ENCODE results near the gene PDZD2. TPM values are rescaled to one million over a fixed set of nuclear protein-coding genes. Genes with fewer than 3 reads are reported as not detected.

The PDZD2 gene
- polyA plus RNA-seq, 3 donors: 0.10 TPM; not detected in 2

DNA sequence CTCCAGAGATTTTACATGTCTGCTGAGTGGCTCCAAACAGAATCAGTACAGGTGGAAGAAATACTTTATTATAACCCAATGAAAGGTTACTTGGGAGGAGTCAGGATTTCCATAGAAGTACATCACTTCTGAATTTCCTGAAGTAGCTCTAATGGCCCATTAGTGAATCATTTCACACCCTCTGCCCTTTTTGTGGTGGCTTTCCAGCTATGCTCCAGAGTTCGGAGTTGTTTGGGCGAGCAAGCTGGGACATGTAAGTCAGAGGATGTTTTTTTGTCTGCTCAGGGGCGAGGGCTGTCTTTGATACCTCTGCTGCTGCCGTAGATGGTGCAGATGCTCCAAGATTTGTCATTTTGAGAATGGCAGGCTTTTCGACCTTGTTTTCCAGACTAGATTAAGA, 309.1 kb downstream of the PDZD2 start:
- no peaks in the 10 kb centered on the region for H3K4me1 Mint-ChIP-seq
- Histone ChIP-seq H3K27me3 (ENCODE audit: control insufficient read depth in 2 of 2, insufficient read depth in 2 of 2, low read length in 2 of 2) (no peaks in the 10 kb centered on the region), H3K4me3 (replicated peaks in 1 of 3; ENCODE audit: low read depth in 2 of 3, low read length in 3 of 3) (no peak overlapping the region), H3K9me3 (replicated peaks in 1 of 2; ENCODE audit: control insufficient read depth in 1 of 2, insufficient read depth in 1 of 2, low read length in 2 of 2) (no peaks in the 10 kb centered on the region), H3K36me3 (replicated peaks in 1 of 2; ENCODE audit: control insufficient read depth in 1 of 2, insufficient read depth in 2 of 2, low read length in 2 of 2) (no peaks in the 10 kb centered on the region), H4K20me1 (ENCODE audit: insufficient read depth, low read length) (no peaks in the 10 kb centered on the region), H3K4me1 (ENCODE audit: control insufficient read depth in 1 of 2, insufficient read depth in 2 of 2, low read length in 2 of 2) (no peaks in the 10 kb centered on the region), H3K79me2 (ENCODE audit: insufficient read depth, low read length) (no peaks in the 10 kb centered on the region), H3K9ac (ENCODE audit: insufficient read depth, low read length, poor library complexity, severe bottlenecking) (no peak overlapping the region), H3K27ac (ENCODE audit: low read depth in 1 of 2, low read length in 2 of 2) (no peak overlapping the region), H2AFZ (ENCODE audit: insufficient read depth, low read depth, low read length, poor library complexity, severe bottlenecking) (no peak overlapping the region), H3K4me2 (replicated peaks; ENCODE audit: extremely low read depth, low read length, poor library complexity, severe bottlenecking) (no peak overlapping the region)
- no peak overlapping the region for H3K4me3 Mint-ChIP-seq
- peaks cover 0 to 6% (median 2%) of the 10 kb centered on the region in 7 donors for H3K9me3 Mint-ChIP-seq
- intact Hi-C loops (cut with micrococcal nuclease): no loop called here
- WGBS (ENCODE audit: insufficient coverage): 96% methylated on average over 4 of the region's 5 CpGs
- H3K36me3 Mint-ChIP-seq: no peaks in the 10 kb centered on the region
- TF ChIP-seq, protein P1, sequence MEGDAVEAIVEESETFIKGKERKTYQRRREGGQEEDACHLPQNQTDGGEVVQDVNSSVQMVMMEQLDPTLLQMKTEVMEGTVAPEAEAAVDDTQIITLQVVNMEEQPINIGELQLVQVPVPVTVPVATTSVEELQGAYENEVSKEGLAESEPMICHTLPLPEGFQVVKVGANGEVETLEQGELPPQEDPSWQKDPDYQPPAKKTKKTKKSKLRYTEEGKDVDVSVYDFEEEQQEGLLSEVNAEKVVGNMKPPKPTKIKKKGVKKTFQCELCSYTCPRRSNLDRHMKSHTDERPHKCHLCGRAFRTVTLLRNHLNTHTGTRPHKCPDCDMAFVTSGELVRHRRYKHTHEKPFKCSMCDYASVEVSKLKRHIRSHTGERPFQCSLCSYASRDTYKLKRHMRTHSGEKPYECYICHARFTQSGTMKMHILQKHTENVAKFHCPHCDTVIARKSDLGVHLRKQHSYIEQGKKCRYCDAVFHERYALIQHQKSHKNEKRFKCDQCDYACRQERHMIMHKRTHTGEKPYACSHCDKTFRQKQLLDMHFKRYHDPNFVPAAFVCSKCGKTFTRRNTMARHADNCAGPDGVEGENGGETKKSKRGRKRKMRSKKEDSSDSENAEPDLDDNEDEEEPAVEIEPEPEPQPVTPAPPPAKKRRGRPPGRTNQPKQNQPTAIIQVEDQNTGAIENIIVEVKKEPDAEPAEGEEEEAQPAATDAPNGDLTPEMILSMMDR (IDR thresholded peaks at IDR 0.05): no peak
- DNase-seq: no peak
- no peaks in the 10 kb centered on the region for H3K27me3 Mint-ChIP-seq (ENCODE audit: low read depth in 3 of 3)
- no peak overlapping the region for H3K27ac Mint-ChIP-seq

DNA sequence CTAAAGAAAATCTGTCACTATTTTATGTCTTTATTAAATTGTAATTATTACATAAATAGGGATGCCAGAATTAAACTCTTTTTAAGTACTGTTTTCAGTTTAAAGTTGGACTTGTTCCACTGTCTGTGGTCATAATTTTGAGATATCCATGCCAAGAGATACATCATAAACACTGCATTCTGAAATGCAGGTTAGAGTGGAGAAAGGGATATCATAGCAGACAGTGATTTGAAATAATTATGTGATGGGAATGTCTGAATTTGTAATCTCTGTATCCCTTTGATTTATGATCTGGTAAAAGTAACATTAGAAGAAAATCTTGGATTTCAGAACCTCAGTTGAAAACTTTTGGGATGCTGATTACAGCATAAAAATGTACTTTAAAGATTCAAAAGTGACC, 313.1 kb downstream of the PDZD2 start:
- intact Hi-C loops (cut with micrococcal nuclease): no loop called here
- Mint-ChIP-seq H3K36me3 (no peaks in the 10 kb centered on the region), H3K9me3 (peaks cover 0 to 7% (median 3%) of the 10 kb centered on the region in 7 donors), H3K27ac (no peak overlapping the region), H3K27me3 (ENCODE audit: low read depth in 3 of 3) (peaks cover 0 to 3% (median 0%) of the 10 kb centered on the region in 3 donors), H3K4me3 (no peak overlapping the region), H3K4me1 (no peaks in the 10 kb centered on the region)
- Histone ChIP-seq H3K4me3 (replicated peaks in 1 of 3; ENCODE audit: low read depth in 2 of 3, low read length in 3 of 3) (no peak overlapping the region), H3K27ac (ENCODE audit: low read depth in 1 of 2, low read length in 2 of 2) (no peak overlapping the region), H3K27me3 (ENCODE audit: control insufficient read depth in 2 of 2, insufficient read depth in 2 of 2, low read length in 2 of 2) (no peaks in the 10 kb centered on the region), H2AFZ (ENCODE audit: insufficient read depth, low read depth, low read length, poor library complexity, severe bottlenecking) (no peak overlapping the region), H4K20me1 (ENCODE audit: insufficient read depth, low read length) (no peaks in the 10 kb centered on the region), H3K4me1 (ENCODE audit: control insufficient read depth in 1 of 2, insufficient read depth in 2 of 2, low read length in 2 of 2) (no peaks in the 10 kb centered on the region), H3K36me3 (replicated peaks in 1 of 2; ENCODE audit: control insufficient read depth in 1 of 2, insufficient read depth in 2 of 2, low read length in 2 of 2) (no peaks in the 10 kb centered on the region), H3K9me3 (replicated peaks in 1 of 2; ENCODE audit: control insufficient read depth in 1 of 2, insufficient read depth in 1 of 2, low read length in 2 of 2) (no peaks in the 10 kb centered on the region), H3K9ac (ENCODE audit: insufficient read depth, low read length, poor library complexity, severe bottlenecking) (no peak overlapping the region), H3K4me2 (replicated peaks; ENCODE audit: extremely low read depth, low read length, poor library complexity, severe bottlenecking) (no peak overlapping the region), H3K79me2 (ENCODE audit: insufficient read depth, low read length) (no peaks in the 10 kb centered on the region)
- TF ChIP-seq, protein P1 (IDR thresholded peaks at IDR 0.05): no peak
- no peak for DNase-seq

Data from CD14-positive monocyte (primary cell).